ENCODE measurements around the gene TRPM3. TPM values are rescaled to one million over a fixed set of nuclear protein-coding genes. Genes with fewer than 3 reads are reported as not detected.

Gene TRPM3
- total and polyA plus RNA-seq, 2 of the 13 experiments (the other 11 are each of a cell fraction or from before 2014, with no cell fraction given), result not detected

- TF ChIP-seq, protein P1, sequence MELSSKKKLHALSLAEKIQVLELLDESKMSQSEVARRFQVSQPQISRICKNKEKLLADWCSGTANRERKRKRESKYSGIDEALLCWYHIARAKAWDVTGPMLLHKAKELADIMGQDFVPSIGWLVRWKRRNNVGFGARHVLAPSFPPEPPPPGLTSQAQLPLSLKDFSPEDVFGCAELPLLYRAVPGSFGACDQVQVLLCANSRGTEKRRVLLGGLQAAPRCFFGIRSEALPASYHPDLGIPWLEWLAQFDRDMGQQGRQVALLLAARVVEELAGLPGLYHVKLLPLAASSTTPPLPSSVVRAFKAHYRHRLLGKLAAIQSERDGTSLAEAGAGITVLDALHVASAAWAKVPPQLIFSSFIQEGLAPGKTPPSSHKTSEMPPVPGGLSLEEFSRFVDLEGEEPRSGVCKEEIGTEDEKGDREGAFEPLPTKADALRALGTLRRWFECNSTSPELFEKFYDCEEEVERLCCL (CRISPR knock-in tag; IDR thresholded peaks at IDR 0.05; ENCODE audit: borderline replicate concordance), result no peak
- TF ChIP-seq ZNF451 (CRISPR knock-in tag; IDR thresholded peaks at IDR 0.05) (no peak), MATR3 (CRISPR knock-in tag; IDR thresholded peaks at IDR 0.05) (no peak), ZNF557 (CRISPR knock-in tag; IDR thresholded peaks at IDR 0.05) (no peak), RFXAP (CRISPR knock-in tag; IDR thresholded peaks at IDR 0.05; ENCODE audit: borderline replicate concordance) (no peak), TRIM24 (CRISPR knock-in tag; IDR thresholded peaks at IDR 0.05) (no peak)
Observed at GRCh38 chr9:71122421-71122820, 1.0 kb upstream of the TRPM3 start (continued).

- H3K27me3 ChIP-seq (ENCODE audit: control insufficient read depth in 1 of 2, insufficient read depth in 2 of 2, low read length in 2 of 2), result no peaks in the 10 kb centered on the region
- no peak overlapping the region for H3K4me2 ChIP-seq (ENCODE audit: low read depth, low read length)
- H3K27ac ChIP-seq (ENCODE audit: extremely low read length, insufficient read depth, low read length), result no peak overlapping the region
- in situ Hi-C loops (cut with HindIII; ENCODE audit: extremely low pct_ligation_motif_present, low pct_unique_long_range_greater_than_20kb) (no loop called here), intact Hi-C loops (cut with micrococcal nuclease; ENCODE audit: unreplicated experiment) (no loop called here)
- POLR2A ChIA-PET, result no interaction called here
- no TSS peak for BruUV-seq (replicated peaks)
- no peak for DNase-seq (ENCODE audit: low spot score)
- TF ChIP-seq RELA (CRISPR knock-in tag; IDR thresholded peaks at IDR 0.05) (no peak), ZNF121 (CRISPR knock-in tag; IDR thresholded peaks at IDR 0.05) (no peak), ARNTL (CRISPR knock-in tag; IDR thresholded peaks at IDR 0.05) (no peak), BRCA1 (CRISPR knock-in tag; IDR thresholded peaks at IDR 0.05) (no peak), HOXA7 (CRISPR knock-in tag; IDR thresholded peaks at IDR 0.05) (no peak), SRSF9 (IDR thresholded peaks at IDR 0.05; ENCODE audit: borderline replicate concordance, insufficient read depth, low read depth, low read length, poor library complexity, severe bottlenecking) (no peak), ZNF607 (CRISPR knock-in tag; IDR thresholded peaks at IDR 0.05; ENCODE audit: borderline replicate concordance) (no peak), PAWR (CRISPR knock-in tag; IDR thresholded peaks at IDR 0.05; ENCODE audit: borderline replicate concordance) (no peak), PATZ1 (CRISPR knock-in tag; IDR thresholded peaks at IDR 0.05) (no peak), SRSF4 (IDR thresholded peaks at IDR 0.05; ENCODE audit: low read depth, low read length, poor library complexity, severe bottlenecking) (no peak)
- TF ChIP-seq, protein P2, sequence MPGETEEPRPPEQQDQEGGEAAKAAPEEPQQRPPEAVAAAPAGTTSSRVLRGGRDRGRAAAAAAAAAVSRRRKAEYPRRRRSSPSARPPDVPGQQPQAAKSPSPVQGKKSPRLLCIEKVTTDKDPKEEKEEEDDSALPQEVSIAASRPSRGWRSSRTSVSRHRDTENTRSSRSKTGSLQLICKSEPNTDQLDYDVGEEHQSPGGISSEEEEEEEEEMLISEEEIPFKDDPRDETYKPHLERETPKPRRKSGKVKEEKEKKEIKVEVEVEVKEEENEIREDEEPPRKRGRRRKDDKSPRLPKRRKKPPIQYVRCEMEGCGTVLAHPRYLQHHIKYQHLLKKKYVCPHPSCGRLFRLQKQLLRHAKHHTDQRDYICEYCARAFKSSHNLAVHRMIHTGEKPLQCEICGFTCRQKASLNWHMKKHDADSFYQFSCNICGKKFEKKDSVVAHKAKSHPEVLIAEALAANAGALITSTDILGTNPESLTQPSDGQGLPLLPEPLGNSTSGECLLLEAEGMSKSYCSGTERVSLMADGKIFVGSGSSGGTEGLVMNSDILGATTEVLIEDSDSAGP (CRISPR knock-in tag; IDR thresholded peaks at IDR 0.05; ENCODE audit: borderline replicate concordance), result no peak
- no peak for FAIRE-seq
- H3K4me3 ChIP-seq (replicated peaks in 1 of 3; ENCODE audit: insufficient read depth in 1 of 3, low read depth in 2 of 3, low read length in 3 of 3), result no peak overlapping the region
- no peak for ATAC-seq
- H3K36me3 ChIP-seq (replicated peaks in 1 of 2; ENCODE audit: control insufficient read depth in 1 of 2, insufficient read depth in 2 of 2, low read length in 2 of 2), result no peaks in the 10 kb centered on the region
- no peak overlapping the region for H3K9ac ChIP-seq (ENCODE audit: insufficient read depth, low read depth, low read length)
- no peaks in the 10 kb centered on the region for H3K79me2 ChIP-seq (ENCODE audit: insufficient read depth, low read length)
- 50% methylated on average over 1 of the region's 1 CpG for WGBS (ENCODE audit: low lambda C conversion rate)
- no peaks in the 10 kb centered on the region for H3K9me3 ChIP-seq (ENCODE audit: low read length)
- no peaks in the 10 kb centered on the region for H3K4me1 ChIP-seq (ENCODE audit: insufficient read depth, low read length)
- no peaks in the 10 kb centered on the region for H4K20me1 ChIP-seq (ENCODE audit: insufficient read depth, low read length)
- H2AFZ ChIP-seq (ENCODE audit: low read length), result no peak overlapping the region
- CTCF ChIA-PET (ENCODE audit: low intra/inter-chr PET ratio, low total read pairs), result no interaction called here
Observed at GRCh38 chr9:71122022-71122275, 528 bp upstream of the TRPM3 start.

Measured in HepG2 (cell line).